HUES48 (cell line): ENCODE results near the gene DVL2.
A peak's percentile ranks its signal among the peaks of the same experiment; 100 is the strongest.
"Not testable (repeated sequence)": the region's sequence is repeated elsewhere in the genome, so short reads cannot be mapped to it uniquely, and the experiment has no call there.

Experiments
- H3K27ac ChIP-seq: one replicate; pipeline ENCODE4 v1.7.0; 2013; ENCODE audit warnings: low read depth, low read length, inconsistent platforms
- H3K27me3 ChIP-seq: 2 replicates; pipeline ENCODE4 v1.6.1; 2013; ENCODE audit warnings: mild to moderate bottlenecking, low read length; ENCODE audit not compliant: control insufficient read depth, insufficient read depth
- H3K36me3 ChIP-seq: 2 replicates; pipeline ENCODE4 v1.6.1; 2013; ENCODE audit warnings: low read length; ENCODE audit not compliant: control insufficient read depth, insufficient read depth
- H3K4me1 ChIP-seq: 2 replicates; pipeline ENCODE4 v1.6.1; 2013; ENCODE audit warnings: mild to moderate bottlenecking, low read length; ENCODE audit not compliant: control insufficient read depth, insufficient read depth
- H3K4me3 ChIP-seq: 2 replicates; pipeline ENCODE4 v1.5.1; 2013; ENCODE audit warnings: mild to moderate bottlenecking, low read depth, low read length
- H3K9ac ChIP-seq: 2 replicates; pipeline ENCODE4 v1.6.1; 2013; ENCODE audit warnings: mild to moderate bottlenecking, low read depth, low read length, moderate library complexity
- H3K9me3 ChIP-seq: 2 replicates; pipeline ENCODE4 v1.6.1; 2013; ENCODE audit warnings: low read length; ENCODE audit not compliant: control insufficient read depth, insufficient read depth

Gene DVL2

DNA sequence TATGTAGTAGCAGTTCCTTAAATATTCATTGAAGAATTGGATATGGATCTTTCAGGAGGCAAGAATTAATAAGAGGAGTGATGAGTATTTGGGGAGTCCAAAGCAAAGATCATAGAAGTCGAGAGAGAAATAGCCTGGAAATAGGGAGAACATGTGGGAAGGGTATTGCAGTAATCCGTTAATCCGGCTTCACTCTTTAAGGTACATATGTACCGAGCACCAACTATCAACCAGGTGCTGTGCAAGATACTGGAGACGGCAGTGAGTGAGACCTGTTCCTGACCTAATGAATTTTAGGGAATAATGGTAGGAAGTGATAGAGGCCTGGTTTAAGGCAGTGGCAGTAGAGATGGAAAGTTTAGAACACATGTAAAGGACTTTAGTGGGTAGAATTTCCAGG, 18.8 kb upstream of the DVL2 start:
- peak overlapping the region; percentile 99 for H3K27ac ChIP-seq

DNA sequence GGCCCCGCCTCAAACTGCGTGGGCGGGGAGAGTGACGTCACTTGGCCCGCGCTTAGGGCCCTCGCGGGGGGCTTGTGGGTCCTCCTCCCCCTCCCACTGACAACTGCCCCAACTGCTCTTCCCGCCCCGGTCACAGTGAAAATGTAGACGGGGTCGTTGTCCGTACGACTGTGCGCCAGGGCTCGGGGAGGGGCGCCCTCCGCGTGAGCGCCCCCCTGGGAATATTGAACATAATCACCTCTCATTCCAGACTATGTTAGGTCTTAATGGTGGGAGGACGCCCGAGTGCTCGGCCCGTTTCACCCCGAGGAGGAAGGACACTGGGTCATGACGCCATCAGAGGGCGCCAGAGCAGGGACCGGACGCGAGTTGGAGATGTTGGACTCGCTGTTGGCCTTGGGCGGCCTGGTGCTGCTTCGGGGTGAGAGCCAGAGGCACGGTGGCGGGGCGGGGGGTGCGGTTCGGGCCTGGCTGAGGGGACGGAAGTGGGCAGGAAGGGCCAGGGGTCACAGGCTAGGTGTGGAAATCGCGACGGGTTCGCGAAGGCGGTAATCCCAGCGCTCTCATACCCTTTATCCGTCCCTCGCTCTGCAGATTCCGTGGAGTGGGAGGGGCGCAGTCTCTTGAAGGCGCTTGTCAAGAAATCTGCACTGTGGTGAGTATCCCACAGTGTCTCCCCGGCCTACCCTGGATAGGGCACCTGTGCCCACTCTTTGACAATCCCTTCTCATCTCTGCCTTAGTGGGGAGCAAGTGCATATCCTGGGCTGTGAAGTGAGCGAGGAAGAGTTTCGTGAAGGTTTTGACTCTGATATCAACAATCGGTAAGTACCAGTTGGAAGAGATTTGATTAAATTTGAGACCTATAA, 18.1 kb upstream of the DVL2 start, which contains the start of gene ELP5:
Gene ELP5 (plus strand): TSS at position 40 of the 868 bp plus-strand sequence. CDS start 336 bp downstream, at position 376.
- Histone ChIP-seq H3K4me3 (peak within 1 kb of the TSS; percentile 83), H3K9me3 (no peaks in the 10 kb centered on the region), H3K36me3 (peaks cover 37% of the 10 kb centered on the region), H3K27ac (peak within 1 kb of the TSS; percentile 99), H3K27me3 (no peaks in the 10 kb centered on the region), H3K9ac (peak within 1 kb of the TSS; percentile 89), H3K4me1 (peaks cover 15% of the 10 kb centered on the region)

More for the DNA sequence above, 18.8 kb upstream of the DVL2 start:
- Histone ChIP-seq H3K9me3 (no peaks in the 10 kb centered on the region), H3K9ac (peak overlapping the region; percentile 89), H3K4me1 (peaks cover 15% of the 10 kb centered on the region), H3K27me3 (no peaks in the 10 kb centered on the region), H3K4me3 (peak overlapping the region; percentile 83), H3K36me3 (peaks cover 39% of the 10 kb centered on the region)

DNA sequence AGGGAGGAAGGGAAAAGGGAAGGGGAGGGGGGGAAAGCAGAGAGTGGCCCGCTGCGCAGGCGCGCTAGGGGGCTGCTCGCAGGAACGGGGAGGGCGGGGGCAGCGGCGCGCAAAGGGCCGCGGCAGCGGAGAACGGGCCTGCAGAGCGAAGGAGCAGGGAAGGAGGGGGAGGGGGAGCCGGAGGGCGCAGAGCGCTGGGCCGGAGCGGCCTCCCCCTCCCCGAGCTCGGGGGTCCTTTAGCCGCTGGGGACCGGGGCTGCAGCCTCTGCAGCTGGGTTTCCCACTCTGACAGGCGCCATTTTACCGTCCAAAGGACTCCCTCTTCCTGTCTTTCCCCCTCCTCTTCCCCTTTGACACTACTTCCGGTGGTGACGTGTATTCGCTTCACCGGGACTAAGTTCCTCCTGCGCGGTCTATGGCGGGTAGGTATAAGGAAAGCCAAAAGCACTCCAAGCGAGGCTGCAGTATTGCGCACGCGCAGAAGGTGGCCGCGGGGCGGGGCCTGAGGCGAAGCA, 17.4 kb upstream of the DVL2 start, which contains the start of gene CTDNEP1:
Gene CTDNEP1 (minus strand): TSS at position 74 of the 515 bp plus-strand sequence. CDS start 438 bp downstream, outside the sequence.
- peaks cover 35% of the 10 kb centered on the region for H3K36me3 ChIP-seq
- no peaks in the 10 kb centered on the region for H3K9me3 ChIP-seq
- H3K27ac ChIP-seq: peak within 1 kb of the TSS; percentile 99
- H3K9ac ChIP-seq: peak within 1 kb of the TSS; percentile 89
- peak within 1 kb of the TSS; percentile 83 for H3K4me3 ChIP-seq
- H3K4me1 ChIP-seq: peaks cover 15% of the 10 kb centered on the region
- no peaks in the 10 kb centered on the region for H3K27me3 ChIP-seq

DNA sequence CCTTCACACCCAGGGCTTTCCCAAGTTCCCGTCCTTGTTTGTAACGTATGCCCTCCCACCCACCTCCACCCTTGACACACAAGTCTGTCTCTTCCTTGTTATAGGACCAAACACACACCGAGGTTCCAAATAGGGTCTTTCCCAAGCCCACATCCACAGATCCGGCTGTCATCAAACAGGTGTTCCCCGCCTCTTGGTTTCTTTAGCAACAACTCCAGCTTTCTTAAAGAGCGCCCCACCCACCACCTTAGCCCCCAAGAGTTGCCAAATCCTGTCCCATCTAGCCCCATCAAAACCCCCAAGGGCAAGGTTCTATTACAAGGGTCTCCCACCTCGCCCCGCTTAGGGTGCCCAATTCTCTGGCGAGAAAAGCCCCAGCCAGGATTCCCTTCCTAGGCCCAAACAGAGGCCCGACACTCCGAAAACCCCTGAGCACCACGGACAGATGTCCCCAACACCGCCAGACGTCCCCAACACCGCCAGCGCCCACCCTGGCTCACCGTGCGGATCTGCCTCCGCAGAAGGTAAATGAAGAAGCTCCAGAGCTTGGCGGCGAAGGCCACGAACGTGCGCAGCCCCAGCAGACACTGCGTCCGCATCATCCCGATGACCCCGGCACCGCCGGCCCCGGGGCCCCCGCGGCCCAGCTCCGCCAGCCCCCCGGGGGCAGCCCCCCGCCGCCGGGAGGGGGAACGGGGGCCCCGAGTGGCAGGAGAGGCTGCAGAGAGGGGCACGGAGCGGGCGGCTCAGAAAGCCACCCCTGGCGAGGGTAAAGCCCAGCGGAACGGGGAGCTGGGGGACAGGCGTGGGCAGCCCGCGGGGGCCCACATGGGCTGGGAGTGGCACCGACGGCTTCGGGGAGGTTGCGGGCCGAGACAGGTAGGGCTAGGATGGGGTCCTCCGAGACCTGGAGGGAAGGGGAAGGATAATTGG, 16.6 kb upstream of the DVL2 start:
- H3K36me3 ChIP-seq: peaks cover 35% of the 10 kb centered on the region
- peak overlapping the region; percentile 58 for H3K9ac ChIP-seq
- H3K4me1 ChIP-seq: peaks cover 15% of the 10 kb centered on the region
- no peaks in the 10 kb centered on the region for H3K27me3 ChIP-seq
- H3K9me3 ChIP-seq: no peaks in the 10 kb centered on the region
- peak overlapping the region; percentile 99 for H3K27ac ChIP-seq
- peak overlapping the region; percentile 83 for H3K4me3 ChIP-seq

DNA sequence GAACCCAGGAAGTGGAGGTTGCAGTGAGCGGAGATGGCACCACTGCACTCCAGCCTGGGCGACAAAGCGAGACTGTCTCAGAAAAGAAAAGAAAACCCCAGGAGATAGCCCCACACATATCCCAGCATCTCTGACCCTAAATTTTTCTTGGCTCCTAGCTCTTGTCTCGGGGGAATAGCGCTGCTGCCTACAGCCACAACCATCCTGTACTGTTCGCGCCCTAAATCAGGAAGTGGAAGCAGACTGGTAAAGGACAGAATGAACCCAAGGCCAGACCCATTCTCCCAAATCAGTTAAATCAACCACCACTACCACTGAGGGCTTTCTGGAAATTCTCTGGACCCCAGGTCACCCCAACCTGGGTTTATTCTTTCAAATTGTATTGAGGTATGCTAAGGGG, 15.5 kb upstream of the DVL2 start:
- Histone ChIP-seq H3K4me3 (peak overlapping the region; percentile 83), H3K36me3 (peaks cover 32% of the 10 kb centered on the region), H3K27me3 (no peaks in the 10 kb centered on the region), H3K9ac (no peak overlapping the region), H3K4me1 (peaks cover 15% of the 10 kb centered on the region), H3K9me3 (no peaks in the 10 kb centered on the region), H3K27ac (no peak overlapping the region)

DNA sequence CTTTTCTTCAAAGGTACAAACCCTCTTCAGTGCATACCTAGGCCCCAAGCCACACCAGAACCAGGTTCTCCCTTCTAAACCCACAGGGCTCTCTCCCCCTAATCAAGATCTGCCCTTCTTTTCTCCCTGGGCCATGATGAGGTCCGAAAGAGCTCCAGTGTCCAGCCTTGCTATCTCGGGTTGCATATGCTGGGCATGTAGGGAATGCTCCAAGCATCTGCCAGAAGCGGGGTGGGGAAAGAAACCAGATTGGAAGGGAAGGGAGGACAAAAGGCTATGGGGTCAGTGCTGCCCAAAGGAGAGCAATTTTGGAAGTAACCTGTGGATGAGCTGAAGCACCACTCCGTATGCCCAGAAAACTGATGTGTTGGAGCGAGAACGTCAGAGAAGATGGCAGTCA, 14.9 kb upstream of the DVL2 start:
- no peak overlapping the region for H3K4me3 ChIP-seq
- H3K36me3 ChIP-seq: peaks cover 32% of the 10 kb centered on the region
- H3K4me1 ChIP-seq: peaks cover 15% of the 10 kb centered on the region
- no peak overlapping the region for H3K9ac ChIP-seq
- H3K27ac ChIP-seq: no peak overlapping the region
- H3K9me3 ChIP-seq: no peaks in the 10 kb centered on the region
- no peaks in the 10 kb centered on the region for H3K27me3 ChIP-seq

DNA sequence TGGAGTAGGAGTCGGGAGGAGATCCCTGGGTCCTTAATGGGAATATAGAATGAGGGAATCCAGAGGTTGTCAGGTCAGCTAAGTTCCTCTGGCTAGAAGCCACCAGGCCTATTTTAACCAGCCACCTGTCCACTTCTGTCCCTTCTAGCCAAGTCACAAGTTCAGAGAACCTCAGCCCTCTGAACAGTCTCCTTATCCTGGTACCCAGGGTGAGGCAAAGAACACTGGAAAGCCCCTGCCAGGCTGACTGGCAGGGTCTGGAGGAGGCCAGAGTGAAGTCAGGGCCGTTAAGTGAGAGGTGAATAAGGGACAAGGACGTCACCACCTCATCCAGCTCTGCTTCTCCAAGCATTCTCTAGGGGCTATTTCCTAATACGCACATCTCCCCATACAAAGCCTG, 14.5 kb upstream of the DVL2 start:
- Histone ChIP-seq H3K4me1 (peaks cover 15% of the 10 kb centered on the region), H3K27ac (no peak overlapping the region), H3K9me3 (no peaks in the 10 kb centered on the region), H3K27me3 (no peaks in the 10 kb centered on the region), H3K4me3 (no peak overlapping the region), H3K9ac (no peak overlapping the region), H3K36me3 (peaks cover 33% of the 10 kb centered on the region)

DNA sequence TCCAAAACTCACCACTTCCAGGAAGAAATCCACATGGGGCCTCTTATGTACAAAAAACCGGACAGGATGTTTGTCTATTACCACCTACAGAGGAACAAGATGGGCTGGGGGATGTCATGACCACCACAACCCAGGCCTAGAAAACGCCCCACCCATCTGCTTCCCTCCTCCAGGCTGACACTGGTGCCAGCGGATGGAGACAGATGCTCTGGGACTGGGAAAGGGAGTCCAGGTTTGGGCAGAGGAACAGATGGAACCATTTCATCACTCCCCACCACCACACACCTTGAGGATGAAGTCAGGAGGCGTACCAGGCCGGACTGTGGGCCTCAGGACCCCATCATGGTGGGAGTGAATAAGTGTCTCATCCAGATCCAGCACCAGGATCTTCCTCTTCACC, 12.5 kb upstream of the DVL2 start:
- Histone ChIP-seq H3K4me3 (no peak overlapping the region), H3K9ac (no peak overlapping the region), H3K9me3 (no peaks in the 10 kb centered on the region), H3K27me3 (no peaks in the 10 kb centered on the region), H3K4me1 (peaks cover 12% of the 10 kb centered on the region), H3K27ac (no peak overlapping the region), H3K36me3 (peaks cover 31% of the 10 kb centered on the region)

DNA sequence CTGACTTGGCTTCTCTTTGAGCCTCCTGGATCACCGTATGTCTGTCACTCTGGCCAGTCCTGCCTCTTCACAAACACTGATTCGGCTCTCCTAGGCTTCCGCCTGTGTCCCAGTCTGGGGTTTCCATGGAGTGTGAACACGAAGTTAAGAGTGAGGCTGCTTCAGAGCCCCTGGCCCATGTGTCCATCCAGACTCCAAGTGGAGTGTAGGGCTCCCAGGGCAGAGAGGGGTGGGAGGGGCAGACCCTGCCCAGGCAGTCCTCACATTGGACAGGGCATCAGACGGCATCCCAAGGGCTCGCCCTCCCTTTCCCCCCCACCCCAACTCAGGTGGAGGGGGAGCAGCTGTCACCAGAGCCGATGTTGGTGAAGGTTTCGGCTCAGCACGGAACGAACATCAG, 9.5 kb upstream of the DVL2 start:
- not testable (repeated sequence) for H3K9me3 ChIP-seq, H3K27ac ChIP-seq, H3K27me3 ChIP-seq, H3K4me1 ChIP-seq, H3K9ac ChIP-seq, H3K4me3 ChIP-seq
- peaks cover 42% of the 10 kb centered on the region for H3K36me3 ChIP-seq

DNA sequence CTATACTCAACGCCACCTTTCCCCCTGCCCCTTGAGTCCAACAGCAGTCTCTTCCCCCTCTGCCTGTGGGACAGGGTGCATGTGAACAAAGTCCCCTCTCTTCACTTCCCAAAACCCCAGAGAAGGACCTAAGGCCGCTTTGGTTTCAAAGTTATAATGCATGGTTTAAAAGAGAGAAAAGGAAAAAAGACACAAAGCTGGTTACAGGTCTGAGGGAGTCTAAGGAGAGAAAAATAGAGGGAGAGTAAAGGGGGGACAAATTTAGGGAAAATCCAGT, 9.1 kb upstream of the DVL2 start:
- Histone ChIP-seq H3K27ac (peak overlapping the region; percentile 69), H3K4me3 (peak overlapping the region; percentile 69), H3K36me3 (peaks cover 42% of the 10 kb centered on the region), H3K4me1 (peaks cover 9% of the 10 kb centered on the region), H3K9ac (no peak overlapping the region; the same call in 1 of the 2 replicates), H3K27me3 (no peaks in the 10 kb centered on the region), H3K9me3 (no peaks in the 10 kb centered on the region)
